ENCODE measurements around the gene YWHAG. TPM values are rescaled to one million over a fixed set of nuclear protein-coding genes. Genes with fewer than 3 reads are reported as not detected.
"Not testable (repeated sequence)": the region's sequence is repeated elsewhere in the genome, so short reads cannot be mapped to it uniquely, and the experiment has no call there.

YWHAG gene
- total RNA-seq, 2 experiments from 2014 or later = 68.0 to 75.1 TPM

GRCh38 chr7:76327610-76328009, 31.2 kb downstream of the YWHAG start:
- Mint-ChIP-seq H3K4me3 (no peak overlapping the region), H3K9me3 (no peaks in the 10 kb centered on the region), H3K36me3 (ENCODE audit: low read depth) (peaks cover 36% of the 10 kb centered on the region), H3K27me3 (no peaks in the 10 kb centered on the region), H3K4me1 (peaks cover 38% of the 10 kb centered on the region), H3K27ac (peak overlapping the region; percentile 34)
- ChIA-PET CTCF (interaction anchor here (0.7 to 4.0 kb wide), 5 partner anchors 9 to 149 kb away, joined by 4 to 12 read pairs (median 4); no protein-coding TSS in a partner anchor), POLR2A (no interaction called here)
- DNase-seq = no peak

- CTCF ChIA-PET = interaction anchor here (0.7 to 4.0 kb wide), 5 partner anchors 8 to 148 kb away, joined by 3 to 12 read pairs (median 4); no protein-coding TSS in a partner anchor
- Mint-ChIP-seq H3K36me3 (ENCODE audit: low read depth) (peaks cover 40% of the 10 kb centered on the region), H3K4me3 (no peak overlapping the region), H3K27ac (no peak overlapping the region), H3K27me3 (no peaks in the 10 kb centered on the region), H3K9me3 (no peaks in the 10 kb centered on the region), H3K4me1 (peaks cover 36% of the 10 kb centered on the region)
- POLR2A ChIA-PET = no interaction called here
- DNase-seq = no peak
Measured at GRCh38 chr7:76326646-76327233, 32.1 kb downstream of the YWHAG start.

- peaks cover 36% of the 10 kb centered on the region for H3K4me1 Mint-ChIP-seq
Measured at GRCh38 chr7:76325811-76326210, 33.0 kb downstream of the YWHAG start.

DNA sequence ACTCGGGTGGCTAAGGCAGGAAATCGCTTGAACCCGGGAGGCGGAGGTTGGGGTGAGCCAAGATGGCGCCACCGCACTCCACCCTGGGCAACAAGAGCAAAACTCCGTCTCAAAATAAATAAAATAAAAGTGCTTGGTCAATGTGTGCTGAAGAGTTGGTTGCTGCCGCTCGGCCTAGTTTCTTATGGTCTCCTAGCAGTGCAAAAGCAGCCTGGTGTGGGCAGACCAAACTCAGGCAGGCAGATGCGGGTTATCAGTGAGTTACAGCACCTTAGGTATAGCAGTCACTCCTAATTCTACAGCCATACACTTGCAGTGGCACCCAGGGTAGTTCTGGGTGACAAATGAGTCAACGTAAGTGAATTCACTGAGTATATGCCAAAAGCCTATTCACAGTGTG, 33.7 kb downstream of the YWHAG start:
- Mint-ChIP-seq H3K4me3 (no peak overlapping the region), H3K9me3 (no peaks in the 10 kb centered on the region), H3K4me1 (peaks cover 33% of the 10 kb centered on the region), H3K27me3 (no peaks in the 10 kb centered on the region), H3K27ac (no peak overlapping the region), H3K36me3 (ENCODE audit: low read depth) (peaks cover 42% of the 10 kb centered on the region)
- ChIA-PET POLR2A (no interaction called here), CTCF (interaction anchor here (1.5 kb wide), 1 partner anchor 11 kb away, joined by 3 read pairs; no protein-coding TSS in a partner anchor)
- DNase-seq = no peak

More at GRCh38 chr7:76325811-76326210, 33.0 kb downstream of the YWHAG start:
- H3K9me3 Mint-ChIP-seq = no peaks in the 10 kb centered on the region
- H3K4me3 Mint-ChIP-seq = no peak overlapping the region
- no peak for DNase-seq
- ChIA-PET POLR2A (no interaction called here), CTCF (interaction anchor here (1.4 to 1.5 kb wide), 2 partner anchors 12 to 34 kb away, joined by 3 to 5 read pairs; no protein-coding TSS in a partner anchor)
- H3K36me3 Mint-ChIP-seq (ENCODE audit: low read depth) = peaks cover 40% of the 10 kb centered on the region
- H3K27me3 Mint-ChIP-seq = no peaks in the 10 kb centered on the region
- H3K27ac Mint-ChIP-seq = no peak overlapping the region

DNA sequence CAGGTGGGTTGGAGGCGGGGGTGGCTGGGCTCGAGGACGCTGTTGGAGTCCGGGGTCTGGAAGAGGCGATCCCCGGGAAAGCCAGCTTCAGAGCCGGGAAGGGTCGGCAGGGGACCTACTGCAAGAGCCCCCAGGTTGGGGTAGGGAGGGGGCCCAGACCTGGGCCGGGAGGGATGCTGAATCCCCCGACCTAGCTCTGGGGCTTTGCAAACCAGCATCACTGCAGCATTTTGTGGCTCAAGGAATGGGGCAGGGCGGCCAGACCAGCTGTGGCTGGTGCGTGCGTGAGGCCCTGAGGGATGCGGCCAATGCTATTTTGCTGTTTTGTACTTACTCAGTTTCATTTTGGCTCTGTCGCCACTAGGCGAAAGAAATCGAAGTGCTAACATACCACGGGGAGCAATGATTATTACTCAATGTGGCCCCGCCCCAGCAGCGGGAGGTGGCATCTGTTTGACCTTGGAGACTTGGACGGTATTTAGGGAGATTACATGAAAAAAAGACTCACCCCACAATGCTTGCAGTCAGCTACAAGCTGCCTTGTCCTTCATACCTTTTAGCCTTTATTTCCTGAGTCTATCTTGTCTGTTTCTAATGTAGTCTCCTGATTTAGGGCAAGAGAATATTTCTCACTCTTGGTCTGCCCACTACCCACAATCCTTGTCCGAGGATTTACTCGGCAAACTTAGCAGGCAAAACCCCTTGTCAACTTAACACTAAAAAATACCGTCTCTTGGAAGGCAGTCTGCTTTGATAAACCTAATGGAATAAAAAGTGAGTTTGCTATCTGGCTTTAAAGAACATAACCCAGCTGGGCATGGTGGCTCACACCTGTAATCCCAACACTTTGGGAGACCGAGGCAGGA, 40.1 kb downstream of the YWHAG start:
- Mint-ChIP-seq H3K4me1 (peaks cover 36% of the 10 kb centered on the region), H3K27me3 (no peaks in the 10 kb centered on the region), H3K36me3 (ENCODE audit: low read depth) (peaks cover 16% of the 10 kb centered on the region), H3K27ac (peak overlapping the region; percentile 99), H3K4me3 (peak overlapping the region; percentile 94), H3K9me3 (no peaks in the 10 kb centered on the region)
- POLR2A ChIA-PET = interaction anchor here (0.6 to 1.4 kb wide), 2 partner anchors 17 to 27 kb away, joined by 3 to 5 read pairs; no protein-coding TSS in a partner anchor
- peak; percentile 77 for DNase-seq
- CTCF ChIA-PET = interaction anchor here (0.6 to 10.8 kb wide), 10 partner anchors 10 to 142 kb away, joined by 3 to 102 read pairs (median 6); partner anchors contain the start of gene YWHAG

DNA sequence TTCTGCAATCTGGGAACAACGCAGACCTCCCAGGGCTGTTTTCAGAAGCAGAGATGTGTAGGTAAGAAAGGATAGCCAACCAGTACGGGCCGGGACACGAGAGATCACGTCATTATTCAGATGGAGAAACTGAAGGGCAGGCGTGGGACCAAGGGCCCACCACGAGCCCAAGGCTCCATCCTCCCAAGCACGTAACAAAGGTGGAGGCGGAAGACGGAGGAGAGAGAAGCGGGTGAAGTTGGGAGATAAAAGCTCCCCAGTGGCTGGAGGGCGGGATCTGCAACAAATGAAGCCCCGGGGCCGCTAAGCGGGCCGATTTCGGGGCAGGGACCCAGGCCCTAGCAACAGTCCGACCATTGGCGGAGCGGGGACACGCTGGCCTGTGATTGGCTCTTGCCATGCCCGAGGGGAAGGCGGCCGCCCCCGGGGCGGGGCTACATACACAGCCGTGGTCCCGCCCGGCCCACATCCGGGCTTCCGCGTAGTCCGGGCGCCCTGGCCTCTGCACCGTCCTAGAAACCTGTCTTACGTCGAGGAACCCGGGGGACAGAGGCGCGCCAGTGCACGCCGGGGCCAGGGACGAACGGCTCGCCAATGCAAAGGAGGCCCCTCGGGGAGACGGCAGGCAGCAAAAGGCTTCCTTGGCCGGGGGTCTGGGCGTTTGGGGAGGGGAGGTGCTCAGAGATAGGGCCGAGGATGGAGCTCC, 40.9 kb downstream of the YWHAG start:
- Mint-ChIP-seq H3K27me3 (no peaks in the 10 kb centered on the region), H3K9me3 (no peaks in the 10 kb centered on the region), H3K27ac (peak overlapping the region; percentile 99), H3K4me1 (peaks cover 36% of the 10 kb centered on the region), H3K36me3 (ENCODE audit: low read depth) (peaks cover 16% of the 10 kb centered on the region), H3K4me3 (peak overlapping the region; percentile 94)
- peak; percentile 97 for DNase-seq
- ChIA-PET POLR2A (interaction anchor here (0.6 to 1.4 kb wide), 3 partner anchors 16 to 41 kb away, joined by 3 to 5 read pairs (median 3); partner anchors contain the start of gene YWHAG), CTCF (interaction anchor here (0.6 to 10.8 kb wide), 8 partner anchors 10 to 172 kb away, joined by 3 to 102 read pairs (median 6); no protein-coding TSS in a partner anchor)

DNA sequence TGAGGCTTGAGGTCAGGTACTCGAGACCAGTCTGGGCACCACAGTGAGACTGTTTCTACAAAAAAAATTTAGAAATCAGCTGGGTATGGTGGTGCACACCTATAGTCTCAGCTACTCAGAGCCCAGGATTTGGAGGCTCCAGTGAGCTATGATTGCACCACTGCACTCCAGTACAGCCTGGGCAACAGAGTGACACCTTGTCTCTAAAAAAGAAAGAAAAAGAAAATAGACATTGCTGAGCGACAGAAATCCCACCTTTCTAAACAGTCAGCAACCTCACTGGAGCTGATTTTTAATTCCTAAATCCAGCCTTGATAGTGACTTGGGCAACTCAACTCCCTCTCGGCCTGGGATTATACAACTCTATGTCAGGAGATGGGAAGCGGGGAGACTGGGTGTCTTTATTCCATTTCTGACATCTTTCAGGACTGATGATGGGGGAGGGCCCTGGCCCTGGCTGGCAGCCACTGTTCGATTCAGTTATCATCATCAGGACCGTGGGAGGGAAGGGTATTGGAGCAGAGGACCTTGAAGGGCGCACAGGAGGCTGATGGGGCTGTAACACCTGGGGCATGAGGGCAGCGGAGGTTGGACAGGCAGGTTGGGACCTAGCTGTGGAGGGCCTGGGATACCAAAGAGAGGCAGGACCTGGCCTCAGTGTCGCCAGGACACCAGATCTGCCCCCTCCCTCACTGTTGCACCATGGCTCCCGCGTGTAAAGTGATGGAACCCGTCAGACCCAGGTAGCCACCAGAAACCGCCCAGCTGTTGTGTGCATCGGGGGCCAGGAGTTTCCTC, 41.6 kb downstream of the YWHAG start:
- ChIA-PET POLR2A (interaction anchor here (0.7 to 1.4 kb wide), 2 partner anchors 26 to 42 kb away, joined by 3 to 5 read pairs; partner anchors contain the start of gene YWHAG), CTCF (interaction anchor here (0.5 to 10.8 kb wide), 8 partner anchors 14 to 172 kb away, joined by 3 to 102 read pairs (median 5); no protein-coding TSS in a partner anchor)
- Mint-ChIP-seq H3K9me3 (no peaks in the 10 kb centered on the region), H3K4me3 (peak overlapping the region; percentile 94), H3K27ac (peak overlapping the region; percentile 99), H3K36me3 (ENCODE audit: low read depth) (peaks cover 16% of the 10 kb centered on the region), H3K27me3 (no peaks in the 10 kb centered on the region), H3K4me1 (peaks cover 33% of the 10 kb centered on the region)
- DNase-seq = no peak

GRCh38 chr7:76315364-76315763, 43.4 kb downstream of the YWHAG start:
- POLR2A ChIA-PET = no interaction called here
- Mint-ChIP-seq H3K36me3 (ENCODE audit: low read depth) (peaks cover 8% of the 10 kb centered on the region), H3K27me3 (no peaks in the 10 kb centered on the region), H3K4me1 (peaks cover 33% of the 10 kb centered on the region), H3K4me3 (no peak overlapping the region), H3K27ac (no peak overlapping the region), H3K9me3 (no peaks in the 10 kb centered on the region)
- CTCF ChIA-PET = interaction anchor here (1.0 to 10.8 kb wide), 4 partner anchors 11 to 264 kb away, joined by 4 to 102 read pairs (median 38); partner anchors contain the start of gene HSPB1
- DNase-seq = no peak

GRCh38 chr7:76314740-76315139, 44.1 kb downstream of the YWHAG start:
- DNase-seq; H3K4me3 Mint-ChIP-seq; H3K36me3 Mint-ChIP-seq (ENCODE audit: low read depth); H3K9me3 Mint-ChIP-seq; POLR2A ChIA-PET; H3K27me3 Mint-ChIP-seq; H3K27ac Mint-ChIP-seq: not testable (repeated sequence)
- H3K4me1 Mint-ChIP-seq = peaks cover 29% of the 10 kb centered on the region
- CTCF ChIA-PET = interaction anchor here (0.6 to 10.8 kb wide), 25 partner anchors 10 to 1216 kb away, joined by 3 to 102 read pairs (median 6); partner anchors contain the start of genes HSPB1 and SRRM3

DNA sequence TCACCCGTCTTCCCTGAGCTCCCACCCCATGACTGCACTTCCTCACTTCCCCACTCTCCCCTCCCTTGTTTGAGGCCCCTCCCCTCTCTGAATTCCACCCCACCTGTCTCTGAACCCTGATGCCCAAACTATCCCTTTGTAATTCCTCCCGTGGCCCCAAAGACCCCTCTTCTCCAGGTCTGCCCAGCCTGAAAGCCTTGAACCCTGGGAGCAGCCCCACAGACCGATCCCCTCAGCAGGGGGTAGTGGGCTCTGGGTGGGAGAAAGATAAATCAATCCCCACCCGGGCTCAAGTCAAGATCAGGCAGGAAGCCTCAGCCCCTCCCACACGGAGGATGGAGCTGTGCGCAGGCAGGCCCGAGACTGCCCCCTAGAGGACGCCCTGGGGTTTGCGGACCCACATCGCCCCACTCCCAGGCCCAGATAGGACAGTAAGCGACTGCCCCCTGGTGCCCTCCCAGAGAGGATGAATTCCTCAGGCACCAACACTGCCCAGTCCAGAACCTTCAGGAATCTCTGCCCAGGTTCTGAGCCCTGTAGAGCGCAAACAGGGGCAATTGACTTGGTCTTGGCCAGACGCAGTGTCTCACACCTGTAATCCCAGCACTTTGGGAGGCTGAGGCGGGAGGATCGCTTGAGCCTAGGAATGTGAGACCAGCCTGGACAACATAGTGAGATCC, 44.6 kb downstream of the YWHAG start:
- POLR2A ChIA-PET = no interaction called here
- H3K27ac Mint-ChIP-seq = peak overlapping the region; percentile 76

GRCh38 chr7:76311838-76312237, 47.0 kb downstream of the YWHAG start:
- H3K27ac Mint-ChIP-seq; H3K4me1 Mint-ChIP-seq; H3K36me3 Mint-ChIP-seq (ENCODE audit: low read depth); DNase-seq; H3K9me3 Mint-ChIP-seq; POLR2A ChIA-PET; H3K27me3 Mint-ChIP-seq; H3K4me3 Mint-ChIP-seq: not testable (repeated sequence)
- CTCF ChIA-PET = interaction anchor here (0.6 to 10.8 kb wide), 8 partner anchors 8 to 145 kb away, joined by 3 to 102 read pairs (median 9); partner anchors contain the start of genes HSPB1 and SRRM3

More for the DNA sequence above, 44.6 kb downstream of the YWHAG start:
- no peak overlapping the region for H3K4me3 Mint-ChIP-seq
- peaks cover 5% of the 10 kb centered on the region for H3K36me3 Mint-ChIP-seq (ENCODE audit: low read depth)
- H3K27me3 Mint-ChIP-seq = no peaks in the 10 kb centered on the region
- CTCF ChIA-PET = interaction anchor here (0.5 to 10.8 kb wide), 39 partner anchors 9 to 1216 kb away, joined by 3 to 102 read pairs (median 5); partner anchors contain the start of genes HSPB1 and SRRM3
- DNase-seq = peak; percentile 96
- peaks cover 25% of the 10 kb centered on the region for H3K4me1 Mint-ChIP-seq
- no peaks in the 10 kb centered on the region for H3K9me3 Mint-ChIP-seq

All from activated CD4-positive, alpha-beta T cell treated with anti-CD3 and anti-CD28 coated beads, Interleukin-2, amount 10 ng/mL, durations not matched to agents 7 days and 5 days (primary cell).